K562 (cell line): ENCODE data around the gene CS. TPM values are rescaled to one million over a fixed set of nuclear protein-coding genes. Genes with fewer than 3 reads are reported as not detected.

Experiments used
- CBX1 ChIP-seq: sonication (generic); IDR thresholded peaks from 2 replicates; pipeline ENCODE4 v1.6.1; 2016; ENCODE audit warnings: antibody characterized with exemption, low read depth, mild to moderate bottlenecking
- ETS1 ChIP-seq: conservative IDR thresholded peaks from 2 replicates; pipeline ENCODE4 v1.6.1; 2011; ENCODE audit warnings: low read depth, mild to moderate bottlenecking, low read length; ENCODE audit not compliant: control insufficient read depth
- ETV5 ChIP-seq: sonication (generic); formaldehyde crosslinking; IDR thresholded peaks from 2 replicates; pipeline ENCODE4 v1.4.0; 2020; ENCODE audit warnings: low read depth, mild to moderate bottlenecking, missing genetic modification reagents
- FOSL1 ChIP-seq: fragments of 200-800 bp; sonication (Bioruptor generic); conservative IDR thresholded peaks from 2 replicates; pipeline ENCODE4 v1.6.1; 2016; ENCODE audit warnings: missing genetic modification characterization, missing compliant biosample characterization
- HDGF ChIP-seq: fragments of 450-650 bp; IDR thresholded peaks from 2 replicates; pipeline ENCODE4 v1.6.1; 2016
- NFIC ChIP-seq: fragments of 450-650 bp; IDR thresholded peaks from 2 replicates; pipeline ENCODE4 v1.6.1; 2017; ENCODE audit warnings: mild to moderate bottlenecking, inconsistent platforms
- SNIP1 ChIP-seq: fragments of 450-650 bp; IDR thresholded peaks from 2 replicates; pipeline ENCODE4 v1.7.1; 2017; ENCODE audit warnings: low read depth, mild to moderate bottlenecking
- SRSF7 ChIP-seq: fragments of 200-400 bp; formaldehyde crosslinking; optimal IDR thresholded peaks from 2 replicates; pipeline ENCODE3; 2017; ENCODE audit warnings: mild to moderate bottlenecking, low read depth, low read length
- ZBTB49 ChIP-seq: sonication (generic); formaldehyde crosslinking; IDR thresholded peaks from 2 replicates; pipeline ENCODE4 v1.8.0; 2022; ENCODE audit warnings: missing genetic modification reagents, mild to moderate bottlenecking, borderline replicate concordance
- ZKSCAN1 ChIP-seq: fragments of 150-350 bp; IDR thresholded peaks from 2 replicates; pipeline ENCODE4 v1.6.1; 2016; ENCODE audit warnings: low read depth, low read length
- ZNF140 ChIP-seq: fragments of 250-450 bp; sonication (Bioruptor Pico); IDR thresholded peaks from 2 replicates; pipeline ENCODE4 v1.8.0; 2021; ENCODE audit warnings: moderate library complexity, mild to moderate bottlenecking, inconsistent platforms
- ZNF175 ChIP-seq: fragments of 200-800 bp; sonication (Bioruptor generic); IDR thresholded peaks from 2 replicates; pipeline ENCODE4 v1.6.1; 2016; ENCODE audit warnings: low read depth, mild to moderate bottlenecking, missing genetic modification characterization, missing compliant biosample characterization
- ZNF280A ChIP-seq: fragments of 450-650 bp; IDR thresholded peaks from 2 replicates; pipeline ENCODE4 v1.6.1; 2018; ENCODE audit warnings: mild to moderate bottlenecking, low read depth; ENCODE audit not compliant: partially characterized antibody
- ZNF644 ChIP-seq: fragments of 200-800 bp; sonication (Bioruptor generic); IDR thresholded peaks from 2 replicates; pipeline ENCODE4 v1.6.1; 2016; ENCODE audit warnings: low read depth, missing genetic modification characterization, missing compliant biosample characterization
- ZNF699 ChIP-seq: fragments of 250-450 bp; sonication (Bioruptor Pico); IDR thresholded peaks from 2 replicates; pipeline ENCODE4 v1.8.0; 2021; ENCODE audit warnings: mild to moderate bottlenecking, moderate library complexity; ENCODE audit not compliant: insufficient replicate concordance
- ZSCAN29 ChIP-seq: fragments of 450-650 bp; IDR thresholded peaks from 2 replicates; pipeline ENCODE4 v1.6.1; 2017
- polyA plus RNA-seq, 8 experiments: library from polyadenylated mRNA; depleted of rRNA in 4 of 8; stranded (reverse) in 5 of 8; unstranded in 3 of 8; fragments of >200 nt; fragmentation: Nextera tagmentation in 2 of 8; fragmentation: Illumina TruSeq in 1 of 8; extraction: Ambion mirVana in 2 of 8; extraction: Trizol in 1 of 8; gene quantifications; 2 replicates each; pipeline versions ENCODE4 v1.2.1 to v1.2.3, GENCODE V29; 2011 to 2014; ENCODE audit warnings: inconsistent platforms in 1 of 8, missing spikeins in 1 of 8
- total RNA-seq, 7 experiments: library from RNA; depleted of rRNA in 6 of 7; stranded (reverse); fragments of >200 nt in 6 of 7; fragmentation: Illumina TruSeq in 2 of 7; extraction: Trizol in 2 of 7; gene quantifications; 2 replicates each; pipeline versions ENCODE4 v1.2.1 to v1.2.3, GENCODE V29; 2011 to 2021; ENCODE audit warnings: low replicate concordance in 1 of 7

Gene CS
- total and polyA plus RNA-seq, 9 of the 15 experiments (the other 6 are each of a cell fraction or from before 2014, with no cell fraction given), result 99.9 to 390 (median 149) TPM

GRCh38 chr12:56333679-56334489, 33.8 kb upstream of the CS start, which contains the start of gene PAN2 (continued):
- no peak for TF ChIP-seq ZBTB49 (CRISPR knock-in tag)
- no peak for TF ChIP-seq ETV5
- TF ChIP-seq FOSL1 (tag), result peak; percentile 61
- no peak for TF ChIP-seq ZNF644 (tag)
- TF ChIP-seq ZSCAN29, result no peak
- no peak for TF ChIP-seq ZKSCAN1
- no peak for TF ChIP-seq ZNF280A
- TF ChIP-seq ZNF140 (CRISPR knock-in tag), result no peak
- TF ChIP-seq ETS1, result peak; percentile 43; the same call in 1 of the 2 replicates
- no peak for TF ChIP-seq HDGF
- TF ChIP-seq ZNF699 (CRISPR knock-in tag), result no peak
- TF ChIP-seq CBX1, result no peak
- TF ChIP-seq SRSF7, result no peak
- no peak for TF ChIP-seq SNIP1
- peak; percentile 68; the same call in 1 of the 2 replicates for TF ChIP-seq ZNF175 (CRISPR knock-in tag)
- TF ChIP-seq NFIC, result no peak; the same call in 1 of the 2 replicates
